GM19351 (cell line): Measurements from ENCODE around the gene NID1.
"Not testable (repeated sequence)": the region's sequence is repeated elsewhere in the genome, so short reads cannot be mapped to it uniquely, and the experiment has no call there.

ENCODE experiments used
- ATAC-seq: cut with Tn5 transposase; IDR thresholded peaks from one replicate; pipeline ENCODE4 v1.9.1; 2021; ENCODE audit warnings: mild to moderate bottlenecking, moderate library complexity; ENCODE audit not compliant: unreplicated experiment

NID1 gene

DNA sequence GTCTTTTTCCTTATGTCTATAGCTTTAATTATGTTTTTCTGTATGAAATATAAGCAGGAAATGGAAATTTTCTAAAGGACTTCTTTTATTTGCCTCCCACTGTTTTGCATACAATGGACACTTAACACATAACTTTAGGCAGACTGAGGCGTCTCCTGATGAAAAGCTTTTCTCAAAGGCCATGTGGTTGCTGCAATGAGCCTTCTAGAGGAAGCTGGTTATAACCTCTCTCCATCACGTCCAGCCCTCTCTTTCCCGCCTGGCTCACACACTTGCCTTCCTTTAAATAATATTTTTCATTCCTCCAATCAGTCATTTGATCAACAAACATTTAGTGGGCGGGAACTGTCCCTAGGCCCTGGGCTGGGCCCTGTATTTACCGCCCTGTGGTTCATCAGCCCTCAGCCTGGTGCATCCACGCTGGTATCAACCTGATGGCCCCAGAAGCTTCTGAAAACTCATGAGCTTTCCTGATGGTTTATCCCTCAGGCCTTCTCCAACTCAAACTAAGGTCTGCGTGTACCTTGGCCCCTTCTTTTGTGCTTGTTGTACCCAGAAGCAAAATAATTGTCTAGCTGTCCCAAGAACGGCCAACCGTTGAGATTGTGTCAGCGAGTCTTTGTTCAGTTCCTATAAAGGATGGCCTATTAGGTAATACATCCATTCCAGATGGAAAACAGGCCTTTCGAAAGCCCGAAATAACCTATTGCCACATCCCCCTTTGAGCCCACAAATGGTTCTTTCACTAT is 122.8 kb downstream of the NID1 start:
- ATAC-seq: no peak

DNA sequence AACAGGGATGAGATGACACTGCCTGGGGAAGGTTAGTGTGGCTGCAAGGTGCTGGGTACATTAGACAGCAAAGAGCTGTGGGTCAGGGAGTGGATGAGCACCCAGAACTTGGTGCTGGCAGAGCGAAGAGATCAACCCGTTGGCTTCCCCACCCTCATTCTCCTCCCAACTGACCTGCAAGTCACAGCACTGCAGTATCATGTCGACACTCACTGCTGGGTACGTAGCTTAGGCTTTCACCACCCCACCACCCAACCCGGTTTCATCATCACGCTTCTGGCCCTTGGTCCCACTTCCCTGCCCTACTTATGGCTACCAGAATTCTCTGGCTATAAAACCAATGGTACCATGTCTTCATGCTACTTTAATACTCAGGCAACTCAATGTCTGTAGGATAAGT is 124.6 kb downstream of the NID1 start:
- no peak for ATAC-seq

DNA sequence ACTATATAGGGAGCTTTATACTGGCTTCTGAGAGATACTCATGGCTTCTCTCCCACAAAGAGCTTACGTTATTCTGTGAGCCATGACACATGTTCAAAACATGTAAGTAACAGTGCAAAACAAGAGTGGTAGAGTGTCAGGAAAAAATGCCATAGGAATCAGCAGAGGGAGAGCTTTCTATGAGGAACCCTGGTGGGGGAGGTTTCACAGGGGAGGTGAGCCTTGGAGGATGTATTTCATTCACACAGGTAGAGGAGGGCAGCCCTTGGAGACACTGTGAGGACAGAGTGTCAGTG is 125.5 kb downstream of the NID1 start:
- no peak for ATAC-seq

DNA sequence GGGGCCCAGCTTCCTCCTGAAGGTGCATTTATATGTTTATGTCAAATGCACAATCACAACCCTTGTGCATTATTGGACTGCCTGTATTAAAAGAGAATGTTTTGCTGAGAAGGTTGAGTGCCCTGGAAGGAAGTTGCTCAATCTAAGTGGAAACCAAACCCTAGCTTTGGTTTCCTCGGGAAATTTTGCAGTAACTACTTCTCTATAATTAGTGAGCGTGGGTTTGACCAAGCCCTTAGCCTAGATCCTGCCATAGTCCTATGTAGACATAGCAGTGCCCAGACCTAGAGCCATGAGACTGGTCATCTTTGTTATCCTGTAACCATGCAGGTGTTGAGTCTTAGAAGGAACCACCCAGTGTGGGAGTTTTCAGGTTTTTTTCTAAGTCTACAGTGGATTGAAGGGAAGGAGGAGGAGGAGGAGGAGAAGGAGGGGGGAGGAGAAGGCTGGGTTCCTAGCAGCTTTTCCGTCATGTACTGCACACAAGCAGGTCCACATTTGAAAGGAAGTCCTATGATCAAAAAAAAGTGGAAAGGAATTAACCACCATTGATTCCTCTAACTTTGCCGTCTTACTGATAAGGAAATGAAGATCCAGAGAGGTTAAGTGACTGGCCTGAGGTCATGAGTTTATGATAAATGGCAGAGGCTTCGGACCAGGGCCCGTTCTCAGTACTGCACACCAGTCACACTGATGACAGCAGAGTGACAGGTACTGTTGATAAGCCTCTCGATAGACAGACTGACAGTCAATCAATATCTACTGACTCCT is 126.0 kb downstream of the NID1 start:
- ATAC-seq: peak; percentile 43

DNA sequence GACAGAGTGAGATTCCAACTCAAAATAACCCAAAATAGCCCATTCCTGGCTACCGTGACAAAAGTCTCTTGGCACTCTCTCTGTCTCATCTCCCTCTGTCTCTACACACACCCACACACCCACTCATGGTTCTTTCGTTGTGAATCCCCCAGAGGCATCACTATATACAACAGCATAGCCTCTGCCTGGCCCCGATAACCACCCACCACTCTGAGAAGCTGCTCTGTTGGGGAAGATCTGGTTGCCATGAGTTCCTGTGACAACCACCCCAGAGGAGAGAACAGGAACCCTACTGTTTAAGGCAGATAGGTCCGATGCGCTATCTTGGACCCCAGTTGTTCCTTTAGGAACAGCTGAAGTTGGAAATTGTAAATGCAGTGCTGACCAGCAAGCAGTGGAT is 127.8 kb downstream of the NID1 start:
- ATAC-seq: peak; percentile 57

DNA sequence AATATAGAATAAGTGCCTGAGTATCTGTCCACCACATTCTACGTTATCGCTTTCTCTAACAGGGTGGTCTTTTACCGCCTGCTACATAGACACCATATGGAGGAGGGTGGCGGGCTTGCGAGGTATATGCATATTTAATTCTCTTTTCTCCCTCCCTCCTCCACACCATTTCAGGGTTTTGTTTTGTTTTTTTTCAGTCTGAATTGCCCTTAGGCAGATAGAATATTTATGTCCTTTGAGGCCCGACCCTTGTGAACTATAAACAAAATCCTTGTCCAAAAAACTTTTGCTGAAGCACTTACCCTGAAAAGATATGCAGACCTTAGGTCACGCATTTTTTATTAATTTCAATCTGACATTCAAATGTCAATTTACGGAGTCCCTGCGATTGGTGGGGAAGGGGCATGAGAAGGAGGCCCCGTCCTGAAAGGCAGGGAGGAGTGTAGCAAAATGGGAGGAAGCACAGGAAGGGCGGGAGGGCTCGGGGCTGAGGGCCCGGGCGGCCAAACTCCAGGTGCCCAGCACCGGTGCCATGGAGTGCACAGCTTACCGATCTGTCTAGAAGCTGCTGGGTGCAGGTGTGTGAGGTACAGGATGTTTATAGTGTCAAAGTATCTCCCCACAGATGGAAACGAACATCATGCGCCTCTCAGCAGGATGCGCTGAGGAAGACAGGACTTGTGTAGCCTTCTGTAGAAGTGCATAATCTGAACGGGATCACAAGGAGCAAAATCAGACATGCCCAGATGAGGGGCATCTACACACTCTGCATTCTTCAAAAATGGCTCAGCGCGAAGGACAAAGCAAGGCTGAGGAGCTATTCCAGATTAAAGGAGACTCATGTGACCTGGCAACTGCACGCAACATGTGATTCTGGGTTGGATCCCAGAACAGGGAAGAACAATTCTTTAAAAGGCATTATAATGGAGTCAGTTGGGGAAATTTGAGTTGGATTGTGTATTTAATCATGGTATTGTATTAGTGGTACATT is 129.4 kb downstream of the NID1 start:
- ATAC-seq: no peak

DNA sequence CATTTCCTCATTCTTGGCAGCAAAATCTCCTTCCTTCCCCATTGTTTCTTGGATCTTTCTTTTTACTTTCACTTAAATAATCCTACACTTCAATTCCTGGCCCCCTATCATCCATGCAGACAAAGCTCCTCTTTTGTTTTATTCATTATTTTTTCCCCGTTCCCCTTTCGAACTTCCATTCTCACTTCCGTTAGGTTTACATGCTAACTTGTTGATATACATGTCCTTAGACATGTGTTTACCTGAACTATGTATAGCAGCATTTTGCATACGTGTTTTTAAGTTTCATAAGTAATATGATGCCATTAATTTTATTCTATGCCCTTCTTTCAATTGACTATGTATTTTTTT is 131.1 kb downstream of the NID1 start:
- ATAC-seq: no peak

DNA sequence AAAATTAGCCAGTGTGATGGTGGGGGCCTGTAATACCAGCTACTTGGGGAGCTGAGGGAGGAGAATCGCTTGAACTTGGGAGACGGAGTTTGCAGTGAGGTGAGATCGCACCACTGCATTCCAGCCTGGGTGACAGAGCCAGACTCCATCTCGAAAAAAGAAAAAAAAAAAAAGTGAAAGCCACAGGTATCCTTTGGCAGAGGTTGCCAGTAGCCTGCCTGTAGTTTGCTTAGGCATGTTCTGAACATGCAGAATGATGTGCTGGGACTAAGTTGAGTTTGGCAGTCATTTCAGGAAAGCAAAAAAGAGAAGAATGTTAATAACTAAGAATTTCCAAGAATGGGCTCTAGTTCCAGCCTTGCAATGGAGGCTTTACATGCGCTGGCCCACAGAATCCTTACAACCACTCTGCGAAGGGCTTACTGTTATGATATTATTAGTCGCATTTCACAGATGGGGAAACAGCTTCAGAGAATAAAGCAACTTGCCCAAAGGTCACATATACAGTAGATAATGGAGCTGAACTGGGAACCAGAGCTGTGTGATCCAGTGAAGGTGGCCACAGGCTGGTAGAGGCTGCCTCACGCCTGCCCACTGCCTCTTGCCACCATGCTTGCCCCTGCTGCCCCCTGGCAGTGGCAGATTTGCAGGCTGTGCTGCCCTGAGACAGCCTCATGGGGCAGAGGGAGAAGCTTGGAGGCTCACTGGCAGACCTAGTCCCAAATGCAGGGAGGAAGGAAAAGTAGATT is 131.7 kb downstream of the NID1 start:
- ATAC-seq: no peak

DNA sequence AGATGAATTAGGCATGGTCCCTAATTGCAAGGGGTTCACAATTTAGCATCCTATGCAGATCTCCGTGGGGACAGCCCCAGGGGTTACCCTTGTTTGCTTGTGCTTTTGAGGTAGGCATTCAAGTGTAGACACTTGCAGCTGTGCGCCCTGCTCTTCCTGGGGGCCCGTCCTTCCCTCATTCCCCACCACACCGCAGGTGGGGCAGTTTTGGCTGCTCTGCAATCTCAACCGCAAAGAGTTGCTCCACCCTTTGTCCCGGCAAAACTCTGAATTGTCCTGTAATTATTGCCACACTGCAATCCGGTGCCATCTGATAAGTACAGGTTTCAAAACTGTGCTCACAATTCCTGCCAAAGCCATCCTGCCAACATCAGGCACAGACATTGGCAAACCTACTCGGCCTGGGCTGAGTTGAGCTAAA is 132.8 kb downstream of the NID1 start:
- no peak for ATAC-seq

DNA sequence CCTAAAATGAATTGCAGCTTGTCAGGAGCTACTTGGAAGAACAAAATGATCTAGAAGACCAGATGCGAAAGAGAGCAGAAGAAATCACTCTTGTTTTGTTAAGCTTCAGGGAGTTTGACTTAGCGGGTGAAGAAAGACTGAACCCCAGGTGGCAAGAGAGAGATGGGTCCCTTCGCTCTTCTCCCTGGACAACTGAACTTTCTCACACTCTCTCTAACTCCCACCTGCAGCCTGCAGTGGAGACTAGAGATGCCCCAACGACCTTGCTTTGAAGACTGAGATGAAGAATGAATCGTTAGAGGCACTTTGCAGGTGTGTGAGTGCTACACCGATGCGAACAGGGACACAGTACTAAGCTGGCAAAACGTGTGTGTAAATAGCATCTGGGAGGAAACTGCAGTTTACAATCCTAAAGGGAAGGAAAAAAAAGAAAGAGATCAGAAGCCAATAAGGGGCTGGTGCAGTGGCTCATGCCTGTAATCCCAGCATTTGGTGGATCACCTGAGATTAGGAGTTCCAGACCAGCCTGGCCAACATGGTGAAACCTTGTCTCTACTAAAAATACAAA is 133.6 kb downstream of the NID1 start:
- ATAC-seq: no peak

DNA sequence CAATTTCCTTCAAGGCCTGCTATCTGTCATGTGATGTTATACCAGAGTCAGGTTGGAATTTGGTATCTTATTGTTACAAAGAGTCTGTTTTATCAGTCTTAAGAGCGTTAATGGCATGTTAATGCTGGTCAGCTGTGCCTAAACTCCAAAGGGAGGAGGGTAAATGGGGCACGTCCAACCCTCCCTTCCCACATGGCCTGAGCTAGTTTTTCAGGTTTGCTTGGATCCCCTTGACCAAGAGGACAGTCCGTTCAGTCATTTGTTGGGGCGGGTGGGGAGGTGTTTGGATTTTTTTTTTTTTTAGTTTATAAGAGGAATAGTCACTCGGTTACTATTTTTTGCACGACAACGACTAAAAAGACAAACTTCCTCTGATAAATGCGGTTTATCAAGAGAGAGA is 134.3 kb downstream of the NID1 start:
- no peak for ATAC-seq

DNA sequence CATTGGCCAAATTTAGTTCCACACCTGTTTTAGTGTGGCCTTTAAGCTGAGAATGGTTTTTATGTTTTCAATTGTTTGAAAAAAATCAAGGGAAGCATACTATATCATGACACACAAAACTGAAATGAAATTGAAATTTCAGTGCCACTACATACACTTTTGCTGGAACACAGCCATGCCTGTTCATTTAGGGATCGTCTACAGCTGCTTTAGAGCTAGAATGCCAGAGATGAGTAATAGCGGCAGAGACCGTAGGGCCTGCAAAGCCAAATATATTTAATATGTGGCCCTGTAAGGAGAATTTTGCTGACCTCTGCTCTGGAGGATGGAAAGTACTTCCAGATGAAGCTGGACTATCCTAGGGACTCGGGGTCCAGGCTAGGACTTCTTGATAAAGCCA is 135.7 kb downstream of the NID1 start:
- no peak for ATAC-seq

DNA sequence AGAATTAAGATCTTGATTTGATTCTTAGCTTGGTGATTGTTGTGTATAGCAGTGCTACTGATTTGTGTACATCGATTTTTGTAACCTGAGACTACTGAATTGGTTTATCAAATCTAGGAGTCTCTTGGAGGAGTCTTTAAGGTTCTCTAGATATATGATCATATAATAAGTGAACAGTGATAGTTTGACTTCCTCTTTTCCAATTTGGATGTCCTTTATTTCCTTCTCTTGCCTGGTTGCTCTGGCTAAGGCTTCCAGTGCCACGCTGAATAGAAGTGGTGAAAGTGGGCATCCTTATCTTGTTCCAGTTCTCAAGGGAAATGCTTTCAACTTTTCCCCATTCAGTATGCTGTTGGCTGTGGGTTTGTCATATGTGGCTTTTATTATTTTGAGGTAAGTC is 136.7 kb downstream of the NID1 start:
- ATAC-seq: no peak

DNA sequence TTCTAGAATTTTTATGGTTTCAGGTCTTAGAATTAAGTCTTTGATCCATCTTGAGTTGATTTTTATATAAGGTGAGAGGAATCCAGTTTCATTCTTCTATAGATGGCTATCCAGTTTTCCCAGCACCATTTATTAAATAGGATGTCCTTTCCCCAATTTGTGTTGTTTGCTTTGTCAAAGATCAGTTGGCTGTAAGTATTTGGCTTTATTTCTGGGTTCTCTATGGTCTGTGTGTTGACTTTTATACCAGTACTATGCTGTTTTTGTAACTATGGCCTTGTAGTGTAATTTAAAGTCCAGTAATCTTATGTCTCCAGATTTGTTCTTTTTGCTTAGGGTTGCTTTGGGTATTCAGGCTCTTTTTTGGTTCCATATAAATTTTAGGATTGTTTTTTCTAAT is 137.3 kb downstream of the NID1 start:
- ATAC-seq: not testable (repeated sequence)
